T-helper 1 cell treated with Interleukin-12 subunit alpha and Interleukin-12 subunit beta and Interleukin-4 antibody, amounts not matched to agents 30 μg/mL and 1 μg/mL, for 36 hours (primary cell): Measurements from ENCODE around the gene CLEC14A.

Experiments used
- H3K27ac Mint-ChIP-seq: one replicate; pipeline ENCODE4 v1.8.0; 2021; ENCODE audit warnings: mild to moderate bottlenecking, mixed read lengths
- H3K27me3 Mint-ChIP-seq: one replicate; pipeline ENCODE4 v1.8.0; 2021; ENCODE audit warnings: low read depth, mixed read lengths
- H3K36me3 Mint-ChIP-seq: one replicate; pipeline ENCODE4 v1.8.0; 2021; ENCODE audit warnings: low read depth, mixed read lengths
- H3K4me1 Mint-ChIP-seq: one replicate; pipeline ENCODE4 v1.8.0; 2021; ENCODE audit warnings: low read depth, mixed read lengths
- H3K4me3 Mint-ChIP-seq: one replicate; pipeline ENCODE4 v1.8.0; 2021; ENCODE audit warnings: mild to moderate bottlenecking, moderate library complexity, mixed read lengths
- H3K9me3 Mint-ChIP-seq: one replicate; pipeline ENCODE4 v1.8.0; 2021; ENCODE audit warnings: mixed read lengths

The CLEC14A gene, protein sequence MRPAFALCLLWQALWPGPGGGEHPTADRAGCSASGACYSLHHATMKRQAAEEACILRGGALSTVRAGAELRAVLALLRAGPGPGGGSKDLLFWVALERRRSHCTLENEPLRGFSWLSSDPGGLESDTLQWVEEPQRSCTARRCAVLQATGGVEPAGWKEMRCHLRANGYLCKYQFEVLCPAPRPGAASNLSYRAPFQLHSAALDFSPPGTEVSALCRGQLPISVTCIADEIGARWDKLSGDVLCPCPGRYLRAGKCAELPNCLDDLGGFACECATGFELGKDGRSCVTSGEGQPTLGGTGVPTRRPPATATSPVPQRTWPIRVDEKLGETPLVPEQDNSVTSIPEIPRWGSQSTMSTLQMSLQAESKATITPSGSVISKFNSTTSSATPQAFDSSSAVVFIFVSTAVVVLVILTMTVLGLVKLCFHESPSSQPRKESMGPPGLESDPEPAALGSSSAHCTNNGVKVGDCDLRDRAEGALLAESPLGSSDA

DNA sequence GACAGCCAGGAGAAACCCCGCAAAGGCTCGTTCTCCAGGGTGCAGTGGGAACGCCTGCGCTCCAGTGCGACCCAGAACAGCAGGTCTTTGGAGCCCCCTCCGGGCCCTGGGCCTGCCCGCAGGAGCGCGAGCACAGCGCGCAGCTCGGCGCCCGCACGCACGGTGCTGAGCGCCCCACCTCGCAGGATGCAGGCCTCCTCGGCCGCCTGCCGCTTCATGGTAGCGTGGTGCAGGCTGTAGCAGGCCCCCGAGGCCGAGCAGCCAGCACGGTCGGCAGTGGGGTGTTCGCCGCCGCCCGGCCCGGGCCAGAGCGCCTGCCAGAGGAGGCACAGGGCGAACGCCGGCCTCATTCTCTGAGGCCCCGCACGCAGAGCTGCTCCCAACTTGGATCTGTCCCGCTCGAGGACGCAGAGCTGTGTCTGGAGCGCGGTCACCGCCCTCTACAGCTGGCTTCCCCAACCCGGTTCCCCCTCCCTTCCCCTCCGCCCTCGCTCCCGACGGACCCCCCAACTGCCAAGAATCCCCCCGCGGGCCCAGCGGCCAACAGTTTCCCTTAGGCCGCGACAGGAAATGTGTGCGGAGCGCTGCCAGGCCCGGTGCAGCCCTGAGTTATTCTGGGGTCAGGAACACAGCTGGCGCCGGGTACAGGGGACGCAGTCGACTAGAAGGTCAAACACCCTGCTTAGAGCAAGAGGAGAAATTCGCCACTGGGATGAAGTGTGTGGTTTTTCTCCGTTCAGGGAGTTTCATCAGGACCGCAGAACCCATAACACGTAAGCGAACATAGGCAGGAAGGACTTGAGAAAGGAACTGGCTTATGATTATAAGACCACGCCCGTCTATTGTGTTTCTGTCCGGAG, at the start of gene CLEC14A:
Gene CLEC14A (minus strand): TSS at position 421 of the 860 bp plus-strand sequence. CDS start 71 bp downstream, at position 350.
- no peak within 1 kb of the TSS for H3K27ac Mint-ChIP-seq
- H3K27me3 Mint-ChIP-seq, result peaks cover 46% of the 10 kb centered on the region
- no peaks in the 10 kb centered on the region for H3K36me3 Mint-ChIP-seq
- H3K4me1 Mint-ChIP-seq, result peaks cover 7% of the 10 kb centered on the region
- peak within 1 kb of the TSS; percentile 26 for H3K4me3 Mint-ChIP-seq
- H3K9me3 Mint-ChIP-seq, result no peaks in the 10 kb centered on the region

DNA sequence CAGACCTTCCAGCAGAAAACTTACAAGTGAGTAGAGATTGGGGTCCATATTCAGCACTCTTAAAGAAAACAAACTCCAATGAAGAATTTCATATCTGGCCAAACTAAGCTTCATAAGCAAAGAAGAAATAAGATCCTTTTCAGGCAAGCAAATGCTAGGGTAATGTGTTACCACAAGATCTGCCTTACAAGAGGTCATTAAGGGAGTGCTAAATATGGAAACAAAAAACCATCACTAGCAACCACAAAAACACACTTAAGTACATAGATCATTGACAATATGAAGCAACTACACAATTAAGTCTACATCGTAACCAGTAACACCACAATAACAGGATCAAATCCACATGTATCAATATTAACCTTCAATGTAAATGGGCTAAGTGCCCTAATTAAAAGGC, 47.1 kb upstream of the CLEC14A start:
- H3K27me3 Mint-ChIP-seq, result no peaks in the 10 kb centered on the region

DNA sequence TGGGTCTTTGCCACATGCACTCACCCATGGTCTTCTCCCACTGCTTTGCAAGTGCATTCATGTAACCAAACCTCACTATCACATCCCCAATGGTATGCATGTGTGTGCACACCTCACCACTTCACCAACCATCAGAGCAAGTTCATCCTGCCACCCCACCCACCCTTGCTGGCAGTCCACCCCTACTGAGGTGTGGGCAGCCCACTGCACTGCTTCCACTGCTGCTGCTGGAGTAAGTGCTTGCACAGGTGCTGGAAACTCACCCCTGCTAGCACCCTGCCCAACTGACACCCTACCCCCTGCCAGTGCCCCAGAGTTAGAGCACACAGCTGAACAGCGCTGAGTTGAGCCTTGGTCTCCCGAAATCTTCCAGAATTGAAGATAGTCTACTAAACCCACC, 46.1 kb upstream of the CLEC14A start:
- H3K4me3 Mint-ChIP-seq, result no peak overlapping the region
- no peaks in the 10 kb centered on the region for H3K27me3 Mint-ChIP-seq
- no peaks in the 10 kb centered on the region for H3K36me3 Mint-ChIP-seq
- no peak overlapping the region for H3K27ac Mint-ChIP-seq
- no peaks in the 10 kb centered on the region for H3K9me3 Mint-ChIP-seq
- H3K4me1 Mint-ChIP-seq, result no peaks in the 10 kb centered on the region

More for the DNA sequence above, 47.1 kb upstream of the CLEC14A start:
- no peak overlapping the region for H3K27ac Mint-ChIP-seq
- no peaks in the 10 kb centered on the region for H3K9me3 Mint-ChIP-seq
- H3K36me3 Mint-ChIP-seq, result no peaks in the 10 kb centered on the region
- no peaks in the 10 kb centered on the region for H3K4me1 Mint-ChIP-seq
- H3K4me3 Mint-ChIP-seq, result no peak overlapping the region

DNA sequence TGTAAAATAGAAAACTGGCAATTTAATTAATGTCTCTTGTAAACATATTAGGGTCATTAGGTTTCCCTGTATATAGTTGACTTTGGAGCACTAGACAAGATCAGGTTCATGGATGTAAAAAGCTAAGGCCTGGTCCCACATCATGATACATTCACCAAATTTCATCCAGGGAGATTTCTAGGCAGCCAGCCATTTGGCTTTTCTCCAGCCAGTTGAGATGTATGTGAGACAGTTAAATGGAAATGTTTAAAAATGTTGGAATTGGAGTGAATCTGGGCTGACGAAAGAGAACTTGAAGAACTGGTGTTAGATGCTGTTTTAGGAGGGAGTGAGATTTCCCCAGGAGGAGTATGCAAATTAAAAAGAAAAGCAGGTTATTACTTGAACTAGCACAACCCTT, 41.8 kb upstream of the CLEC14A start:
- H3K36me3 Mint-ChIP-seq, result no peaks in the 10 kb centered on the region
- H3K4me1 Mint-ChIP-seq, result no peaks in the 10 kb centered on the region
- no peak overlapping the region for H3K4me3 Mint-ChIP-seq
- H3K27ac Mint-ChIP-seq, result no peak overlapping the region
- no peaks in the 10 kb centered on the region for H3K9me3 Mint-ChIP-seq
- no peaks in the 10 kb centered on the region for H3K27me3 Mint-ChIP-seq

DNA sequence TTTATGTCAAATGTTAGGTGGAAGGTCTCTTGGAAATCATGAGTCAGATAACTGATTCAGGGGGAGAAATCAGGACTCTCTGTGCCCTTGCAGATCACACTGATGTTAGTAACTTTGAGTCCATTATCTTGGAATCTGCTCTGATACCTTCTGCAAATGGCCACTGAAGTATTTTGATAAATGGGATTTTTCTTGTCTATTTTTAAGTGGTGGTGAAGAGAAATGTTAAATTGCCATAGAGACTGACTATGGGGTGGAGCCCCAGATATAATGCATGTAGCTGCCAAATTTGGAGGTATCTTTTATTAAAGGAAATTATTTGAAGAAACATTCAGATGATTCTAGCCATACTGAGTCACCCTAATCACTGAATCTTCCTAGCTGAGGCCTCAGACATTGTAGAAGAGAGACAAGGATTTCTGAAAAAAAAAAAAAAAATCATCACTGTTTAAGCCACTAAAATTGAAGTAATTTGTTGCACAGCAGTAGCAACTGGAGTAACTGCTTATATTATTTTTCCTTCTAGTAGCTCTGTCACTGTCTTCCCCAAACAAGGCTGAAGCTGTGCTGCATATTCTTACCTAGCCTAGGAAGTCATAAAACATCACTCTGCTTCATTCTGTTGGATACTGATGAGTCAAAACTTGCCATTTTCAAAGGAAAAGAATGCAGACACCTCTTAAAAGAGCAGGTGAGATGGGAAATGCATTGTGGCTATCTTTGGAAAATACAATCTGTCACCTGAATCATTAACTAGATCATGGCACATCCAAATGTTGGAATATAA, 36.0 kb upstream of the CLEC14A start:
- Mint-ChIP-seq H3K27me3 (no peaks in the 10 kb centered on the region), H3K4me3 (no peak overlapping the region), H3K4me1 (no peaks in the 10 kb centered on the region), H3K36me3 (no peaks in the 10 kb centered on the region), H3K27ac (no peak overlapping the region), H3K9me3 (no peaks in the 10 kb centered on the region)

DNA sequence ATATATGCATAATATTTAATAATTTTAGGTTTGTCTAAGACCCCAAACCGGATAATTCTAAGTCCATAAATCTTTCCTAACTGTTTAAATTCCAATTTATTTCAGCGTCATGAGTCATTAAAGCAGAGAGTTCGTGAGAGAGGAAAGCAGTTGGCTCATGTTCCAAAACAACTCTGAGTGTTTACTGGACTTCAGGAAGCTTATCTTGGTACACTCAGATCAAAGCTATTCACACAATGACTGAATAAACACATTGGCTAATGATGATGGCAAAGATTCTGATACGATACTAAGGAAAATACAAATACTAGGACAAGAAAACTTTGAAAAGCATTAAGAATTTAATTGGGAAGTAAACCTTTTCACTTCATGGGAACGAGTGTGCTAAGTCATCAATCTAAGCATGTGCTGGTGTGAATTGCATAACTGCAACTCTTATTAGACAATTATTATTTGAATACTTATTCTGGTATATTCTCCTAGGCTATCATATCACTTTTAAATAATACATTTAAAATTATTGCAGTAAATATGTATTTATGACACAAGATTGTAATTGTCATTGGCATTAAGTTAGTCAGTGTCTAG, 34.8 kb upstream of the CLEC14A start:
- H3K27me3 Mint-ChIP-seq, result no peaks in the 10 kb centered on the region
- no peak overlapping the region for H3K27ac Mint-ChIP-seq
- H3K36me3 Mint-ChIP-seq, result no peaks in the 10 kb centered on the region
- H3K4me3 Mint-ChIP-seq, result no peak overlapping the region
- H3K4me1 Mint-ChIP-seq, result no peaks in the 10 kb centered on the region
- no peaks in the 10 kb centered on the region for H3K9me3 Mint-ChIP-seq

DNA sequence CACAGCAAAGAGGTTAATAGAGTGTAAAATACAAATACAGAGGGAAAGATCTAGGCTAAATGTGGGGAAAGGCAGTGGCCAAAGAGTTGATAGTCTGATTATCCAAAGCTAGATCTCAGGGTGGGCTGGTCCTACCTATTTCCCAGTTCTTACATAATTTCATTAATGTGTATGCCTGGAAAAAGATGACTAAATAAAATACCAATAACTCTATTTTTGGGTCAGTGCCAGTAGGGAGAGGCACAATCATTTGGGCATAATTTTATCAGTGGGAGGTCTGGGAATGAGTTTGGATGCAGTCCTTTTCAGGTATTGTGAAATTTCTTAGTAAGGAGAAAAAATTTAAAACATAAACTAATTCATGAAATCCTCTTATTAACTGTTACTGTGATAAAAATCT, 30.6 kb upstream of the CLEC14A start:
- H3K4me1 Mint-ChIP-seq, result no peaks in the 10 kb centered on the region
- H3K27me3 Mint-ChIP-seq, result no peaks in the 10 kb centered on the region
- no peak overlapping the region for H3K4me3 Mint-ChIP-seq
- no peaks in the 10 kb centered on the region for H3K36me3 Mint-ChIP-seq
- no peak overlapping the region for H3K27ac Mint-ChIP-seq
- H3K9me3 Mint-ChIP-seq, result no peaks in the 10 kb centered on the region

DNA sequence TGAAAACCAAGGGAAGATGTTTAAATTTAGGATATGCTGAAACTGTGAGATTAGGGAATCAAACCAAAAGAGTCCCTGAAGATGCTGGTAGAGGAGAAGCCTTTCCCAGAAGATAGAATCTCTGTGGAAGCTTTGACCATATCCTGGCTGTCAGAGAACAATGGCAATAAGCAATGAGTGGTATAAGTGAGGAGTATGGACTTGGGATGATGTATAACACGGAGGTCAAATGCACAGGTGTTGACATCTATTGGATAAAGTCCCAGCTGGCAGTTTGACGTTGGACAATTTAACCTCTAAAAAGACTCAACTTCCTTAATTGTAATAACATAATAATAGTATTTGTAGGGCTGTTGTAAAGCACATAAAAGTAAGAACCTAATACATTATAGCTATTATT, 30.1 kb upstream of the CLEC14A start:
- Mint-ChIP-seq H3K4me1 (no peaks in the 10 kb centered on the region), H3K36me3 (no peaks in the 10 kb centered on the region), H3K27ac (no peak overlapping the region), H3K4me3 (no peak overlapping the region), H3K9me3 (no peaks in the 10 kb centered on the region), H3K27me3 (no peaks in the 10 kb centered on the region)

DNA sequence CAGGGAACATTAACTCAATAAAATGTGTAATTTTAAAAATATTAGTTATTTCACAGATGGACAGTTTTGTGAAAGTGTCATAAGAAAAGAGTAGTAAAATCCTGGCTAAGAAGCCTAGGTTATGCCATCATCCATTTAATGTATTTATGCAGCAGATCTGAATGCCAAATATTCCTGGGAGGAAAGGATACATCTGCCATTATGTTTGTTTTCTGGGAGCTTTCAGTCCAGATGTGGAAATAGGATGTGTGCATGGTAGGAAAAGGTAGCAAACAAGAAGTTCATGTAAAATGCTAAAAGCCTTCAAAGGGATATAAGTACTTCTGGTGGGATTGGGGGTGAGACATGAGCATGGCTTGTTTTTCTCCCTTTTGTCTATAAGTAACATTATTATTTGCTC, 27.0 kb upstream of the CLEC14A start:
- Mint-ChIP-seq H3K36me3 (no peaks in the 10 kb centered on the region), H3K27me3 (no peaks in the 10 kb centered on the region), H3K27ac (no peak overlapping the region), H3K9me3 (no peaks in the 10 kb centered on the region), H3K4me3 (no peak overlapping the region), H3K4me1 (no peaks in the 10 kb centered on the region)

DNA sequence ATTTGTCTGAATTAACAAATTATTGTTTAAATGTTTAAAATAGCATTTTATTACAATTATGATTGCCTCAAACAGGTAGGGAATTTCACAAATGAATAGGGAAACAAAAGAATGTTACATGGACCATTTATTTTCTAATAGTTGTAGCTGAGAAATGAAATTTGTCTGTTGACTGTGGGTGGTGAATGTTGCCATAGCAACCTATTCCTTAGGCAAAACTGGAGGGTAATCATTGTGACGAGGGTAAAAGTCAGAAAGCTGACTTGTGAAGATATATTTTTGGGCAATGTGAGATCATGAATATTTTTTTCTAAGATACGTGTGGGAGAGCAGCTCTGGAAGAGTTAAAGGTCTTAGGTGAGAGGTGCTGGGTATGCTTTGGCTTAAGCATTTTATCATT, 24.2 kb upstream of the CLEC14A start:
- Mint-ChIP-seq H3K4me1 (no peaks in the 10 kb centered on the region), H3K27me3 (no peaks in the 10 kb centered on the region), H3K4me3 (no peak overlapping the region), H3K9me3 (no peaks in the 10 kb centered on the region), H3K36me3 (no peaks in the 10 kb centered on the region), H3K27ac (no peak overlapping the region)

DNA sequence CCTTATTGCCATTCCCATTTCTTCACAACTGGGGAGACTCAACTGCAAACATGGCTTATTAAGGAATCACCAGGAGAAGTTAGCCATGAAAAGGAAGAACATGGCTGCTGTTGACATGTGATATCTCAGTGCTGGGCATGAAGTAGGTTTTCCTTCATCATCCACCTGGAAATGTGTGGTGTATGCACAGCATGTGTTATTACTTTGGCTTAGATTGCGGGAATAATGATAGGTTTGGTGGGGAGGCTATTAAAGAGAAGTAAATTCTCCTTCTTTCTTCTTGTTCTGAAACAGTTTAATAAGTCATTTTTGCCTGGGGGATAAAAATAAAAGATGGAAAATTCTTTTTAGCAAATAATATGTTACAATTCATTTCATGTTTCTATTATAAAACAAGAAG, 23.7 kb upstream of the CLEC14A start:
- Mint-ChIP-seq H3K4me3 (no peak overlapping the region), H3K27me3 (no peaks in the 10 kb centered on the region), H3K36me3 (no peaks in the 10 kb centered on the region), H3K4me1 (no peaks in the 10 kb centered on the region), H3K27ac (no peak overlapping the region), H3K9me3 (no peaks in the 10 kb centered on the region)

DNA sequence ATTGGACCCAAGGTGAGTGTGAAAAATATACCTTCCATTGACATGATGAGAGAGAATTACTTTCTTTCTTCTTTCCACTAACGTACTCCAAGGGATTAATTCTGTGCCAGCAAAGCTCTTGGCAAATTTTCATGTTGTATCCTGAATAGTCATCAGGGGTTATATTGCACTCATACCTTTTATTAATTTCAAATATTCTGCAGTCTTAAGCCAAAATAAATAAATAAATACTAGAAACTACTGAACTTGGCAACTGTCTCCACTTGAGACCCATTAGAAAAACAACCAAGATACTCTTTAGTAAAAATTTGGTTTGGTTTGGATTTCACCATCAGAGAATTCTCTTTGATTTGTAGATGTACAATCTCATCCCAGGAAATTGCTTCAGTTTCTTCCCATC, 22.1 kb upstream of the CLEC14A start:
- Mint-ChIP-seq H3K4me1 (no peaks in the 10 kb centered on the region), H3K9me3 (no peaks in the 10 kb centered on the region), H3K27me3 (no peaks in the 10 kb centered on the region), H3K36me3 (no peaks in the 10 kb centered on the region), H3K27ac (no peak overlapping the region), H3K4me3 (no peak overlapping the region)

DNA sequence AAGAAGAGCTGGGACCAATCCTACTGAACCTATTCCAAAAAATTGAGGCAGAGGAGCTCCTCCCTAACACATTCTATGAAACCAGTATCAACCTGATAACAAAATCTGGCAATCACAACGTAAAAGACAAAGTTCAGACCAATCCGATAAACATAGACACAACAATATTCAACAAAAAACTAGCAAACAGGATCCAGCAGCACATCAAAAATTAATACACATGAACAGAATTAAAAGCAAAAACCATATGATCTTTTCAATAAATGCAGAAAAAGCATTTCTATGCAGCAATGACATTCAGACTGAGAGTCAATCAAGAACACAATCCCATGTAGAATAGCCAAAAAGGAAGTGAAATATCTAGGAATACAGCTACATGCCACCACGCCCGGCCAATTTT, 7.0 kb upstream of the CLEC14A start:
- Mint-ChIP-seq H3K9me3 (peaks cover 9% of the 10 kb centered on the region), H3K4me3 (no peak overlapping the region), H3K27me3 (peaks cover under 1% of the 10 kb centered on the region), H3K4me1 (no peaks in the 10 kb centered on the region), H3K27ac (no peak overlapping the region), H3K36me3 (no peaks in the 10 kb centered on the region)

DNA sequence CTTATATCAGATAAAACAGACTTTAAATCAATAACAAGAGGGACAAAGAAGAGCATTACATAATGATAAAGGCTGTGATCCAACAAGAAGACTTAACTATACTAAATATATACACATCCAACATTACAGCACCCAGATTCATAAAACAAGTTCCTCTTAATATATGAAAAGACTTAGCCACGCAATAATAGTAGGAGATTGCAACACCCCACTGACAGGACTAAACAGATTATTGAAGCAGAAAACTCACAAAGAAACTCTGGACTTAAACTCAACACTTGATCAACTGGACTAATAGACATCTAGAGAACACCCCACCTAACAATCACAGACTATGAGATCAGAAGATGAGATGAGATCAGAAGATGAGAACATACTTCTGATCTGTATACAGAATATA, 5.7 kb upstream of the CLEC14A start:
- Mint-ChIP-seq H3K4me3 (no peak overlapping the region), H3K36me3 (no peaks in the 10 kb centered on the region), H3K9me3 (peaks cover 4% of the 10 kb centered on the region), H3K27me3 (peaks cover 13% of the 10 kb centered on the region), H3K27ac (no peak overlapping the region), H3K4me1 (peaks cover 1% of the 10 kb centered on the region)
